ENCODE data around the gene FHOD3.

The FHOD3 gene

DNA sequence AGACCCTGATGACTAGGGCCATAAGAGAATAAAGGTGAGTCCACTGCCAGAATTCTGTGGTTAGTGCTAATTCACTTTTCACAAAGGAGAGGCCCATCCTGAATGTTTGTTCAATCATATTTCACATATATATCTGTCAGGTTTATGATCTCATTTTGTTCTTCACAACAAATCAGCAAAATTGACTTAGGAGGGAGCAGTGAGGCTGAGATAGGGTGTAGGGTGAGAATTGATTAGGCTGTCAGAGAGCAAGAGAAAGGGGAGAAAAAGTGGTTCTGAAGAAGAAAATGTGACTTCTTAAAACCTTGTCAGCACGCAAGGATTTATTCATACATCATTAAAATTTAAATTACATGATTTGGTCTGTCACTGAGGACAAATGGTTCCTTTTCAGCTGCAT, 117.7 kb downstream of the FHOD3 start:
- DNase-seq, result no peak

DNA sequence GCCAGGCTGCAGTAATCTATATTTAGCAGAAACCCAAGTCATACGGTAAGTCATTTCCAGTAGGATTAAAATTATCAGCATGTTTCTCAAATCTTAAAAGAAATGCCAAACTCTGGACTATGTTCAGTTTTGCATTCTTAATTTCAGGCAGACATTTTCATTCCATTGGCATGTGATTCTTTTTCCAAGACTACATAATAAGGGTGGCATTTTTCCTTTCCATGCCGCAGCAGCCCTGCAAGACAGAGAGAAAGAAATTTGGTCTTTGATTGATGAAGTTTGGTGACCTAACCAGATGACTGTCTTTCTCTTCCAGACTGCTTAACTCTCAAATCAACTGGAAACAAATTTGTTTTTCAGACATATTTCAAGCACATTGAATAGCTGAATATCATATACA, 118.1 kb downstream of the FHOD3 start:
- DNase-seq, result no peak

DNA sequence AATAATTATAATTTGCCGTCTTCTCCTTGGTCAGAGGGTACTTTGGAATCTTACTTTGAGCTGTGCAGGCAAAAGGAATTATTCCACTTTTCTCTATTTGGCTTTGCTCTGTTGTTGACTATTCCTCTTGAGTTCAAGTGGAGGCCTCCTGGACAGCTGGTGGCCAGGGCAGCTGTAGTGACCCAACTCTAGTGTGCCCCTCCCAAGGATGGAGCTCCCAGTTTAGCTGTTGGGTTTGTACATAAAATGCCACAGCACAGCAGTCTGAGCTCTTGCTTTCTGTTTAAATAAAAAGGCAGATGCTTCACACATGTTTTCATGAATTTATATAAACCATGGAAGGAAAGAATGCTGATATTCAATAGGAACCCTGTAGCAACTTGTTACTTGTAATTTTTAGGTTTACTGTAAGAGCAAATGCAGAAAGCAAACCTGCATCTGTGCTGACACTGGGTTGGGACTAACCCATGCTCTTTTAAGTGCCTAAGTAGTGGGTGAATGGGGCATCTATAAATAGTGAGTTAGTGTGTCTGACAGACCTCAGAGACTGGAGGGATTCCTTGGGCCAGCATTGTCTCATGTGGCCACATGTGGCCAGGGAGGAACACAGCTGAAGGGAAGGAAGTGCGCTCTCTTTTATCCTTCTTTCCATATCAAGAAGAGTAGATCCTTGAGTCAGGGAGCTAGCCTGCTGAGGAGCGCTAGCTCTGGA, 121.8 kb downstream of the FHOD3 start:
- DNase-seq, result no peak

DNA sequence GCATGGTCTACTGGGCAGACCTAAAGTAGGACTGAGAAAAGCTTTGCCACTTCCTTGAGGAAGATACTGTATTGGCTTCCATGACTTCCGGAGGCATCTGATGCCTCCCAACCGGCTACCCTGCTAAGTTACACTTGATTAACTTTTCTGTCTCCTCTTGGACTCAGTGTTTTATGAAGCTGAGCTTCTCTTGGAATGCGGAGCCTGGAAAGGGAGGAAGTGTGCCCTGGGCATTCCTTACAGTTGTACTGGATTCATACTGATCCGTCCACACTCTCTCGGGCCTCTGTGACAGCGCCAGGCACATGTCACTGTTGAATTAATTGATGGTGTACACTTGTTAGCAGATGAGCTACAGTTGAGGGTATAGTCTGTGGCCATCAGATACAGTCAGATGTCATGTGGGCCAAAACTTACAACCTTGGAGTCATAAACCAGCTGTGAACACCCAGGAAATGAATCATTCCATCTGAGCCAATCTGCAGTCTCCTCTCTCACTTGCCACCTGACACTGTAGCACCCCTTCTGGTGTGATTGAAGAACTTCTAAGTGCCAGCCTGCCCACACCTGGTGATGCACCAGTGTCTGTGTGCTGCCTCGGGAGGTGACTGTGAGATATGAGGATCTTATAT, 122.5 kb downstream of the FHOD3 start:
- no peak for DNase-seq

DNA sequence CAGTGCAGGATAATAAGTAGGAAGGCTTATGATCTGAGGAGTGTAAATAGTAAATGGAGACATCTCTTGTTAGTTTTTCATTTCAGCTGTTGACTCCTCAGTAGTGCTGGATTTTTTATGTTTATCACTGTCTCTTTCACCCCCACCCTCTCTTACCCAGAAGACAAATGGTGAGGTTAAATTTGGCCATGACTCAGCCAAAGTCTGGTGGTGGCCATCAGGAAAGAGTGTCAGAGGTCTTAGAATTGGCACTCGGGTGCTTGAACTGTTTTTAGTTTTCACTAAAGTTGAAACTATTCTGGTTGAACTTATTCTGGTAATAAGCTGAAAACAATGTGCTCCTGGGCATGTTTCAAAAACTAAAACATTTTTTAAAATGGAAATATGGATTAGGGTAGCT, 123.3 kb downstream of the FHOD3 start:
- DNase-seq, result no peak

DNA sequence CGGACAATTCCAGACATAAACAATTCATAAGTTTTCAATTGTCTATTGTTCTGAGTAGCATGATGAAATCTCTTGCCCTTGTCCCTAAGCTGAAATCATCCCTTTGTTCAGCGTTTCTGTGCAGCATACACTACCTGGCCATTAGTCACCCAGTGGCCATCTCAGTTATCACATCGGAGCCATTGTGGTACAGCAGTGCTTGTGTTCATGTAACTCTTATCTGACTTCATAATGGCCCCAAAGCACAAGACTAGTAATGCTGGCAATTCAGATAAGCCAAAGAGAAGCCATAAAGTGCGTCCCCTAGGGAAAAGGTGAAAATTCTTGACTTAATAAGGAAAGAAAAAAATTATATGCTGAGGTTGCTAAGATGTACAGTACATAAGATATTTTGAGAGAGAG, 127.2 kb downstream of the FHOD3 start:
- DNase-seq, result no peak

DNA sequence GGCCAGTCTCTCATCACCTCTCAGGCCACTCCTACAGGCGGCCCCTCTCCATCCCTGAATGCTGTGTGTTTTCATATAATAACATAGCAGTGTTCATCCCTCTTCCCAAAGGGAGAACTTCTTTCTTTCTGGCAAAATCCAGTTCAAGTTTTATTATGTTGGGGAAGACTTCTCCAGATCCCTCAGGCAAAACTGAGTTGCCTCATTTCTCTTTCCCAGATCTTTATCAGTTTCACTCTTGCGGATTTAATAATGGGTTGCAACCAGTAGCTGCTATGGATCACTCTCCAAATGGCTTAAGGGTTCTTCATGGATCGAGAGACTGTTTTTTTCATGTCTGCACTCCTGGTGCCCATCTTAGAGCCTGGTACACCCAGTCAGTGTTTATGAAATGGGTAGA, 129.9 kb downstream of the FHOD3 start:
- DNase-seq, result no peak

DNA sequence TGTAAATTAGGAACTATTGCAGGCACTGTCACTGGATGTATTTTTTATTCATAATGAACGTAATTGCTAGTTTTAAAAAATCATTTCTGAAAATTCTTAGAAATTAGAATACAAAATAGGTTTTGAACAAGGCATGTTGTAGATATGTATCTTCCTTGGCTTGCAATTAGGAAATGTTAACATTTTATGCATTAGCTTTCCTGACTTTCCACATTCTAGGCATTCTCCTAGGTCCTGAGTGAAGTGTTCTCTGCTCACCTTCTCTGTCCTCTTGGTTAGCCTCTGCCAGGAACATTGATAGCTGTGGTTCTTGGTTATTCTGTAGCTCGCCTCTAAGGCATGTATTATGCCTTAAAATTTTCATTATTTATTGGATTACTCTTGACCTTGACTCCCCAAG, 130.3 kb downstream of the FHOD3 start:
- no peak for DNase-seq

DNA sequence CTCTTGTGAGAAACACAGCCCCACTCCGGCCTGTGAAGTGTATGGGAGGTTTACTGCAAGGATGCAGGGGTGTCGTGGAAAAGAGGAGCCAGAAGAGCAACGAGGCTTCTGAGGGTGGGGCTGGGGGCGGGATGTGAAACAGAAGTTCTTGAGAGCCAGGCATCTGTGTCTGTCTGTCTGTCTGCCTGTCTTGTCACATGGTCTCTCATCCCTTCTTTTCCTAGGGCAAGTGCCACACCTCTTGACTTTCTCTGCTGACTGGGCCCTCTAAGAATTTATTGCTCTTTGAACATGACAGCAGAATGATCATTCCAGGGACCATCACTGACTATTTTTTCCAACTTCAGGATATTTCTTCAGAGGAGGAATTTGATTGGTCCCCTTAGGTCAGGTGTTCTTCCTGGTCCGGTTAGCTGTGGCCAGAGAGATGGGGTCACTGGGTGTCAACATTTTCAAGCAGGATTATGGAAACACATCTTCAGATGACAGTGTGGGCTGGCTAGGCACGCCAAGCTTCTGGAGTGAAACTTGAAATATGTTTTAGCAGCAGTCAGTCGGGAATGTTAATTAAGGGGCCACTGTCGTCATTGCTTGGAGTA, 131.0 kb downstream of the FHOD3 start:
- no peak for DNase-seq

DNA sequence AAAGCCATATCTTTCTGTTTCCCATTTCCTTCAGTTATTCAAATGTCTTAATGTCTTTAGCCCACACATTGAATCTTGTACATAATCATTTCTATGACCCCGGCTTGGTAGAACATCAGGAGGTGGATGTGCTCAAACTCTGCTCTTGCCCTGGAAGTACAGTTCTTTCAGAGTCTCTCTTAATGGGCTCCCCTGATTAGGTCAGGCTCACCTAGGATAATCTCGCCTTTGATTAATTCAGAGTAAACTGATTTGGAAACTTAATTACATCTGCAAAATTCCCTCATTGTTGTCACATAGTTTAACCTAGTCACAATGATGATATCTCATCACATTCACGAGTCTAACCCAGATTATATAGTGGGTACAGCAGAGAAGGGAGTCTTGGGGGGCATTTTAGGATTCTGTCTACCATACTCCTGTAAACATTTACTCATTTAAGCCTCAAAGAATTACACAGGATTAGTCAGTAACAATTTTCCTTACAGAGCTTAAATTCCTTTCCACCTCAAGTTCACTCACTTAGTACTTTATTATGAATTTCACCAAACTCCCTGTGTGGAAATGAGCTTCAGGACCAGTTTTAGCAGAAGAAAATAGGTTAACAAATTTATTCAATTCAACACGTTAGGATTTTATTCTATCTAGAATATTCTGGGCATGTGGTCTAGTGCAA, 135.5 kb downstream of the FHOD3 start:
- no peak for DNase-seq

DNA sequence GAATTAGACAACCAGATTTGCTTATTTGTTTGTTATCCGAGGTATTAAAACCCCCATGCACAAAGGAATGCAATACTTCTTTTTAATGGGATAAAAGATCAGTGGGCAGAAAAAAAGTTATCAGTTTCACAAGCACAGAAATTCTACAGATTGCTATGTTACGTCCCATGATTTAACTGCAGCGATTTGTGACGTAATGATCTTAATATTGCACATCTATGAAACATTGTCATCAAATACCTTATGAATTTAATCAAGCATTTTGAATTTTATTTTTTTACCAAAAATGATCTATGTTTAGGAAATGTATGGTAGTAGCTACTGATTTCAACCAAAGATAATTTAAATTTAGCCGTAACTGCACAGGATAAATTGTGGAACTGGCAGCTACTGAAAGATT, 138.9 kb downstream of the FHOD3 start:
- DNase-seq, result no peak

DNA sequence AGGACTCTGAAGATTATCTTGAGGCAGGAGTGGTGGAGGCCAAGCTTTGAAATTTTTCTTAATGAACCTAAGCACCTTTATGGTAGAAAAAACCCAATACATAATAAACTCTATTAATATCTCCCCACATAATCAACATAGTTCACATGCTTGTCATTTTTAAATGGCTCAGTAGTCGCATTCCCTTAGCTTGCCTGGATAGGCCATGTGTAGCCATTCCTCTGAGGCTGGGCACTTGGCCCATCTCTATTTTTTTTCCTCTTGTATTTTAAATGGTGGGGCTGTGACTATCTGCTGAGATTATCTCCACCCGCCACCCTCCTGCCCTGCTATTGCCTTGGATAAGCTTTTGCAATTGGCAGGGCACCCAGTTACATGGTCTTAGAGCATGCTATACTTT, 143.1 kb downstream of the FHOD3 start:
- no peak for DNase-seq

DNA sequence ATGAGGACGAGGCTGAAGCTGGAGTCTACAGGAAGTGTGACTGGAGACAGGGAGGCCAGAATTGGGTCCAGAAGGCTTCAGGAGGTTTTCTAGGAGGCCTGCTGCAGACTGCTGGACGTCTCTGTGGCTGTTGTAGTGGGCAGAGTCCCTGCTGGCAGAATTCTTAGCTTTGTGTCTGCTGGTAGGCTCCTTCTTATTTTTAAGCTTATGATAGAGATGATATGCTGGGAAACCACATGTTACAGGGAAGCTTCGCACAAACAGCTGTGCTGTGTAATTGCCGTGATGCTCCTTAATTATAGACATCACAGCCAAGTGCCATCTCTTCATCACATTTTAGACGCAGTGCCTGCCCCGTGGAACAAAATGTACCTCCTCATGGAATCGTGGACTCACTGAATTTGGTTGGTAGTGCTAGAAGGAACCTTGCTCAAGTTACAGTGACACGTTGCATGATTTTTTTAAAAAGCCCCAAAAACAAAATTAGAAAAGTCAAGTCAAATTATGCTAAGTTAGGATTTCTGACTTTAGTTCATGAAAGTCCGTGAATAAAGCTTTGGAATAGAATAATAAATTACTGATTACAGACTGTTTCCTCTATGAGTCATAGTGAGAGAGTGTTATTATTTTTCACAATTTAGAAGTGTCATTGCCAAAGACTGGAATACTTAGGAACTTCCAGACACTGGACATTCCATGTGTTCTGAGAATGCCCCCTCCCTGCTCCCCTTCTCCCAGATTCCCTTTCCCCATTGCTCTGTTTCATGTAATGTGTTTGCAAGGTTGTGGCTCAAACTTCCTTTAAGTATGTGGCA, 144.1 kb downstream of the FHOD3 start:
- DNase-seq, result no peak

DNA sequence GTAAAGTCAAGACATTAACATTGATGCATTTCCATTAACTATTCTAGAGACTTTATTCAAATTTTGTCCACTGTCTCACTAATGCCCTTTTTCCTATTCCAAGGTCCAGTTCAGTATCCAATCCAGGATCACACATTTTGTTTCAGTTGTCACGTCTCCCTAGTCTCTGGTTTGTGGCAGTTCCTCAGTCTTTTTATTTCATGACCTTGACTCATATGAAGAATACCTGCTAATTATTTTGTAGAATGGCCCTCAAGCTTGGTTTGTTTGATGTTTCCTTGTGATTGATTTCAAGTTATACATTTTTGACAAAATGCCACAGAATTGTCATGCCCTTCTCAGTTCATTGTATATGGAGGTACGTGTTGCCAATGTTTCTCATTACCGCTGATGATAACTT, 145.2 kb downstream of the FHOD3 start:
- DNase-seq, result no peak

DNA sequence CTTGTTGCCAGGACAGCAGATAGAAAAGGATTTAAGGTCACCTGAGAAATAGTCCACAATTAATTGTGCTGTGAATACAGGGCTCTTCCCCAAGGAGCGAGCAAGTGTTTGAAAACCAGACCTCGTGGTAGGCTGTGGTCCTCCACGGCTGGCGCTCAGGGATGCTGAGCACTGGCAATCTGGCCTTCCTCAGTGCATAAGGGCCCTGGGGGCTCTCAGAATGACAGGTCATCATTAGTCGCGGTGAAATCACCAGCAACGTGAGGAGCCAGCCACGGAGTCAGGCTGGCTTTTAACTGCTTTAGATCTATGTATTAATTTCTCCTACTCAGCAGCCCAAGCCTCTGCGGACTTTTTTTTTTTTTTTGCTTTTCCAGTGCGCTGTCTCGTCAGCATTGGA, 148.5 kb downstream of the FHOD3 start:
- DNase-seq, result no peak

DNA sequence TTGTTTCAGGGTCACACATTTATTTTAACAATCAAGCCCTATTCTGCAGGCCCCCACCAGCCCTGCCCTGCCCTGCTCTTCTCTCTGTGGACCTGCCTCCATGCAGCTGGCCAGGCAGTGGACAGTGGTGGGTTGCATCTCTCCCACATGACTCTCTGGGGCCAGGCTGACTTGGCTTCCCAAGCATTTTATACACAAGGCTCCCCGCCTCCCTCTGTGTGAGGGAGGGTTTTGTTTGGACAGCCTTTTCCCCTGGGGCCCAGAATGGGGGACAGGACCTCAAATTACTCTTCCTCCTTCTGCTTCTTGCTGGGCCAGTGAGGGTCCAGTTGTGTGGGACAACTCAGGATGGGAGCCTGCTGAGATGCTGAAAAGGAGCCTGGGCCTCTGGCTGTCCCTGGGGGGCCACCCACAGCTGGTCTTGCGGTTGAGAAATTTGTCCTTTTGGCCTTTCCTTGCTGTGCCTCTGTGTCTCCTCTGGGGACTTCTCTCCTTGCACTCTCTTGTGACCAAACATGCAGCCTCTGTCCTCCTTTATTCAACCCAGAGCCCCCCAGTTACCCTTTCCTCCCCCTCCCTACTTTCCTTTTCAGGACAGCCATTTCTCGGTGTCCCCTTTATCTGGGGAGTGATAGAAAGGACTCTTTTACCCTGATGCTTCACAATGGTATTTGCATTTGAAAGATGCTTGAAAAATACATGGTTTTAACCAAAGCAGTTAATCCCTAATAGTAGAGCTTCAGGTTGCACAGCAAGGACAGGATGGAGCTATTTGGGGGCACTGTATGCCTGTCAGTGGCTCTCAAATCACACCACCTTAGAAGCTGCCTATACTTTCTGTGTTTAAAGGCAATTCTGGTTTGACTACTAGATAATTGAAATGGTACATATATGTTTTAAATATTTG, 151.1 kb downstream of the FHOD3 start:
- no peak for DNase-seq

DNA sequence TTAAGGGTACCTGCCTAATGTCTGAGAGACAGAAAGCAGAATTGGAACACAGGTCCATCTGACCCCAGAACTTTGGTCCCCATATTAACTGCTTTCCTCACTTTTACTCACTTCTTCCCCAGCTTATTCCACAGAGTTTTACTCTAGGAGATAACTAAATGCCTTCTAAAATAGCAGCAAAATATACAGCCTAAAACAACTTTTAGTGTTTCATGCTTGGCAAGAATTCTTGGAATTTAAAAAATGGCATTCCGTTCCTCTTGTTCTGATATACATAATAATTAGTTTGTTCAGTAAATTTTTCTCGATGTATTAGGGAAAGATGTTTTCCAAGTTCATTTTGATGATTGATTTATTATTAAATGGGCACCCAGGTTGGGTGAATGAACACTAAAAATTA, 151.9 kb downstream of the FHOD3 start:
- DNase-seq, result no peak

DNA sequence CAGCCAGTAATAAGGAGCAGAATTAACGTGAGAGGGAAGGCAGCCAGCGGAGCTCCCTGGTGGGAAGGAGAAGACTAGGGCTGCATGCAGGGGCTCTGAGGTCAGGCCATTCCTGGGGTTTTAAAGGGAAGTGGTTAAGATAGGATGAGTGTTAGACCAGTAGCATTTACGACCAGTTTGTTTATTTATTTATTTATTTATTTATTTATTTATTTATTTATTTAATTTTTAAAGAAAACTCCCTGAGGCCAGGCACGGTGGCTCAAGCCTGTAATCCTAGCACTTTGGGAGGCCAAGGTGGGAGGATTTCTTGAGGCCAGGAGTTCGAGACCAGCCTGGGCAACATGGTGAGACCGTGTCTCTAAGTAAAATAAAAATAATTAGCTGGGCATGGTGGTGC, 152.8 kb downstream of the FHOD3 start:
- no peak for DNase-seq

DNA sequence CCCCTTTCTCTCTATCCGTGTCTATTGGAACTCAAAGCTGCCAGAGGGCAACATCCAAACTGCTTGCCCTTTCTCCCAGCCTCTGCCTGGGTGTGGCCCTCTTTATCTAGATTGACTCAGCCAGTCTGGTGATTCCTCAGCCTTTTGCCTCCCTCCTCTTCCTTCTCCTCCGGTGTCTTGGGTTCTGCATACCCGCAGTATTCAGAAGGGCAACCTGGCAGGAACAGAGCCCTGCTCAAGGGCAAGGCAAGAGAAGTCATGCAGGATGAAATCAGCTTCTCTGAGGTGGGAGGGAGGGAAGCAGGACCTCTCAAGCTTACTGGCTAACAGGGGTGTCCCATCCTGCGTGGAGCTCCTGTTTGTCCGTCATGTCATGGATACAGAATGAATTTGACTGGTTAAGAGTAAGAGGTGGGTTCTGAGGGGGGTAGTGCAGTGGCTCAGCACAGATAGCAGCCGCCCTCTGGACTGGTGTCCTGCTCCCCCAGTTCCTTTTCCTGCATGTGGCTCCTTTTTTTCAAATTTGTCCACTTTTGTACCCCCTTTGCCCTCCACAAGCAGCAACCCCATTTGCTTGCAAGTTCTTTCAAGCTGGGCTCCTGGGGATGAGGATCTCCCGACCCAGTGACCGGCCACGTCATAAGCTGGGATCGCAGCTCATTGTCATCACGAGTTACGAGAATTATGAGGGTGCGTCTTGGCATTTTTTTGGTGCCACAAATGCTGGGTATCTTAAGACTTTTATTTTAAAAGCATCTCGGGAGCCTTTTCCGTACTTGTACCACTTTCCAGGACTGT, 154.1 kb downstream of the FHOD3 start:
- DNase-seq, result no peak

DNA sequence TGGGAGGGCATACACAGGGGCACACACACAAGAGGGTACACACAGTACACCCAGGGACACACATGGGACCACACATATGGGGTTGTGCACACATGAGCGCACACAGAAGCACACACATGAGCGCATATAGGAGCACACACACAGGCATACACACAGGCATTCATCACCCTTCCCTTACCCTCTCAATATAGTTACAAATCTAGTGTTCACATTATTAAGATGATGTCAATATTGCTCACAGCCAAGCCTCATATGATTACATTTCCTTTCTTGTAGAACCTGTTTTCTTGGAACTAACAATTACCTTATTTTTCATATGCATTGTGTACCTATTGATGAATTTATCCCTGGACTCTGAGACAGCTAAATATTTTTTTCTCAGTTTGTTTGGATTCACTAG, 156.7 kb downstream of the FHOD3 start:
- DNase-seq, result no peak

DNA sequence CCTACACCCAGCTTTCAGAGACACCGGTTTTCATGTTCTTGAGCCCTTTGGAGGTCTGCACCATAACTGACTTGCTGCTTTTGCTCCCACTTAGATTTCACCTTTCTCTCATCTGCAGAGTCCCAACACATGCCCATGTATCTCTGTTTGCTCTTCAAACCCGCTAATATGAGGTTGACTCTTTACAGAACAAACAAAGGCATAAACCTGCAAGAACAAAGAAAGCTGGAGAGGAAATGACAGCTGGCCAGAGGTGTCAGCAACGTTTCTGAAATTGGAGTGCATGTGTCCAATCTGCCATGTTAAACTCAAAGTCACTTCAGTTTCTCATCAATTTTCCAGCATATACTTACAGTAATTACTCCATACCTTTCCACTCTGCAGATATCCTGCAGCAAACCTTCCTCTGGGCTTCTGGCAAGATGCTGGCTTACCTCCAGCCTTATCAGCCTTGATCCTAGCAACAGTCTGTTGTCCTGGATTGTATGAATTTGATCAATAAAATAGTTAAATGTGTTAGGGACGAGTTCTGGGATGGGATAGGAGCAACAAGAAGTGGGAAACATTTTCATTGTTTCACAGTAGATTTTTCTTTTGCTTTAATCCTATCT, 157.4 kb downstream of the FHOD3 start:
- no peak for DNase-seq
